GM18505 (cell line): ENCODE data around the gene SPRED2.

ENCODE experiments used
- ATAC-seq: cut with Tn5 transposase; IDR thresholded peaks from one replicate; pipeline ENCODE4 v1.9.1; 2021; ENCODE audit not compliant: unreplicated experiment
- POLR2A ChIP-seq: IDR thresholded peaks from 4 replicates; pipeline ENCODE4 v1.6.1; 2011; ENCODE audit warnings: borderline replicate concordance; ENCODE audit not compliant: insufficient read depth, insufficient read length; ENCODE audit errors: extremely low read depth

SPRED2 gene

DNA sequence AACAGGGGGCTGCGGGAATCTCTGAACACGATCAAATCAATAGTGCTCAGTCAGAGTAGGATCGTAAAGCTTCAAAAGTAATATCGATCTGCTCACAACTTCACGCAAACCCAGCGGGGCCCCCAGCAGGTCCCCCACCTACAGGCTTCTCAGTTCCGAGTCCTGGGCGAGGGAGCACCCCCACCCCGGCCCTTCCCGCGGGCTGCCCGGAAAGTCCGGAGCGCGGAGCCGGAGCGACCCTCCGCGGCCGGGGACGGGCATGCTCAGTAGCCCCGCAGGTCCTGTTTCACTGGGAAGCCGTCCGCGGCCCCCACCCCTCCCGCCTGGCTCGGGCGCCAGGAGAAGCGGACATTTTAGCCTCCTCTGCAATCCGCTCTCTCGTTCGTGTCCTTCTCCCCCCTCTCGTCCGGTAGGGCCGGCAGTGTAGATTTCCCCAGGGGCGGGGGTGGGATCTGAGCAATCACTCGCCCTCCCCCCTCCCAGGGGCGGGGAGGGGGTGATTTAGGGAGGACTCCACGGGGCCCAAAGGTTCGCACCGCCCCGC, 3.3 kb upstream of the SPRED2 start:
- ATAC-seq: peak; percentile 22

GRCh38 chr2:65434592-65435241, 2.3 kb upstream of the SPRED2 start:
- ATAC-seq: no peak
- TF ChIP-seq POLR2A: no peak

More for the DNA sequence above, 3.3 kb upstream of the SPRED2 start:
- no peak for TF ChIP-seq POLR2A

GRCh38 chr2:65431421-65432226, 775 bp downstream of the SPRED2 start:
- TF ChIP-seq POLR2A: peak; percentile 16
- peak; percentile 38 for ATAC-seq

GRCh38 chr2:65430603-65431420, 1.6 kb downstream of the SPRED2 start:
- peak; percentile 40 for ATAC-seq
- TF ChIP-seq POLR2A: no peak

- no peak for TF ChIP-seq POLR2A
- ATAC-seq: peak; percentile 19
Observed at GRCh38 chr2:65429786-65430602, 2.4 kb downstream of the SPRED2 start.

DNA sequence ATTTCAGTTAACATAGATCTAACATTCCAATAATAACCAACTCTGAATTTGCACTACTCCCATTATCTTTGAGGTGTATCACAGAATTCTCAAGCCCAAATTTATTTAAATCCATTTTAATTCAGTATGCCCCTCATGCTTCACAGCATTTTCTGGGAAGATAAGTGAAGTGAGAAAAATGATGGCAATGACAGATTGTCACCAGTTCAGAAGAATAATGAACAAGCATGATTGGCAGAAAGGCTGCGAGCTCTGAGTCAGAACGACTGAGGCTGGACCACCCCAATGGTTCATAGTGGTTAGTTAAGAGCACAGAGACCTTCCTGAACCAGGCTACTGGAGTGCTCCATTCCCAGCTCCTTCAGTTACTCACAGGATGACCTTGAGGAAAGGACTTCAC, 4.9 kb downstream of the SPRED2 start:
- TF ChIP-seq POLR2A: no peak
- ATAC-seq: no peak

GRCh38 chr2:65425276-65425675, 7.1 kb downstream of the SPRED2 start:
- TF ChIP-seq POLR2A: no peak
- no peak for ATAC-seq

DNA sequence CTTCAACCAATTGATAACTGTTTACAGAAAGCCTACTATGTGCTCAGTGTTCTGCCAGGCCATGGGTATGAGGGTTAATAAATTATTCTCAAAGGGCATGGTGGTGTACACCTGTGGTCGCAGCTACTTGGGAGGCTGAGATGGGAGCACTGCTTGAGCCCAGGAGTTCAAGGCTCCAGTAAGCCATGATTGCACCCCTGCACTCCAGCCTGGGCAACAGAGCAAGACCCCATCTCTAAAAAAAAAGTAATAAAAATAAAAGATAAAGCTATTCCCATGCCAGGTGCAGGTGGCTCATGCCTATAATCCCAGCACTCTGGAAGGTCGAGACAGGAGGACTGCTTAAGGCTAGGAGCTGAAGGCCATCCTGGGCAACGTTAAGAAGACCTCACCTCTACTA, 8.0 kb downstream of the SPRED2 start:
- no peak for ATAC-seq
- TF ChIP-seq POLR2A: no peak

- ATAC-seq: no peak
- TF ChIP-seq POLR2A: no peak
Observed at GRCh38 chr2:65421432-65421748, 11.0 kb downstream of the SPRED2 start.

DNA sequence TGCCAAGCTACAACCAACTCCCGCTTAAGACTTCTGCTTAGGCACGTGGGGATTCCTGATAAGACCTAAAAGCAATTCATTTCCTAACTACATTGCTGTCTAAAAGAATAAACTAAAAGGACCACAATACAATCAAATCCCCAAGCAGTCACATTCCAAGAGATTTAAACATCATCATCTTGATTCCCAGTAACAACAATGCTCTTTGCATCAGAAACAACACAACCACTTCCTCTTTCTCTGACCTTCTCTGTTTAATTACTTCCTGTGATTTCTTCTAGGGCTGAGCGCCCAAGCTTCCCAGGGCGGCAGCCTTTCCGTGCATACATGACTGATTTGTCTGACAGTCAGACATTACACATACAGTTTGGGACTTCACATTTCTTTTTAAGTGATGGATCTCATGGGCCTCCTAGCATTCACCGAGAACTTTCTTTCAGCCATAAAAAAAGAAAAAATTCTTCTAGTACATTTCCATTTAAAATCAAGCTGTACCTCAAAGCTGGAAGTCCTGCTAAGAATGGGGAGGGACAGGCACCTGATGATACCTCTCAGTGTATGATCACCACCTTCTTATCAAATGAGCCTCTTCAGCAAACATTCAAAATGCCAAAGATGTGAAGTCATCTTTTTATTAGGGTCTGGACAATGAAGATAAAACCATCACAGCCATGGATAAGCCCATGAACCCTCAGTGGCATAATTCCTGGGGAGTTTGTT, 11.5 kb downstream of the SPRED2 start:
- TF ChIP-seq POLR2A: no peak
- ATAC-seq: peak; percentile 77

GRCh38 chr2:65417509-65418085, 14.8 kb downstream of the SPRED2 start:
- no peak for TF ChIP-seq POLR2A
- ATAC-seq: no peak

DNA sequence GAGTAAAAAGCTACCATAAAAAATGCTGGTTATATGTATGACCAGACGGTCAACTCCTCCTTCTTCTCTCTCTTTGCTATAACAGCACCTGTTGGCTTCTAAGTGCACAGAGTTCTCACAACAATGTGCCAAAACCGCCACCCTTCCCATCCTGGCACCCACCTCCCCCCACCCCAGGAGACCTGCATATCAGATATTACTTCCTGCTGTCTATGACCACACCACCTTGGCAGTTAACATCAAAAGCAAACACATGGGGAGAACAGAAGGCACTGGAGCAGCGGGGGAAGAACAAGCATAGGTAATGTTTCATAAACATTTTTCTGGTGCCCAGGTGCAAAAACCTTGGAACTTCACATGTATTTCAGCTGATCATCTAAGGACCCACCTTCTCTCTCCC, 15.5 kb downstream of the SPRED2 start:
- no peak for TF ChIP-seq POLR2A
- ATAC-seq: no peak
